Measurements from ENCODE around the gene LYPLAL1.

The LYPLAL1 gene

DNA sequence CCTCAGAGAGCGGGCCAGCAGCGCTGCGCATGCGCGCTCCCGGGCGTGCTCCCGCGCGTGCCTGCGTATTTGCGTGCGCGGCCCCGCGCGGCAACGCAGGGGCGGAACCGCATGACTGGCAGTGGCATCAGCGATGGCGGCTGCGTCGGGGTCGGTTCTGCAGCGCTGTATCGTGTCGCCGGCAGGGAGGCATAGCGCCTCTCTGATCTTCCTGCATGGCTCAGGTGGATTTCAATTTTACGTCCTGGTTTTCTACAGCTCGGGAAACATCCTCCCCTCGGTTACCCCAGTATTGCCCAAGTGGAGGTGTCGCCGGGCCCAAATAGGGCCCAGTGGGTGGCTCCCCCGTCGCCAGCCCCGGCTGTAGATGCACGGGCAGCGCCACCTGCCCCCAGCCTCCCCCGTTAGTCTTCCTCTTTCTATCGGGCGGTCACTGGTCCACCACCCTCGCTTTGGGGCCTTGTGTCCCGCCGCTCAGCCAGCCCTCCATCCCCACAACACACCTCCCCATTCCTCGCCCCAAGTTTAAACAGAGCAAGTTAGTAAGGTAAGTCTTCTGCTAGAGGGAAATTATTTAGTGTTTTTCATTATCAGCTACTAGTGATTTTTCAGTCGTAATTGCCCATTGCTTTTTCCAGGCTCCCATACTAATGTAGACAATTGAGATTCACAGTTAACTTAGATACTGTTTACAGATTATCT is at the start of gene LYPLAL1:
LYPLAL1 (plus strand) TSS at position 121 of the 702 bp plus-strand sequence; CDS start at position 134, 13 bp downstream.
- H3K4me3 ChIP-seq (ENCODE audit: low read depth, low read length) = peak within 1 kb of the TSS; percentile 93
- TF ChIP-seq MYC (IDR thresholded peaks at IDR 0.05; ENCODE audit: low read depth, low read length) (peak; percentile 69), POLR2A (IDR thresholded peaks at IDR 0.05; ENCODE audit: extremely low read depth, insufficient read length) (peak; percentile 96), MAX (IDR thresholded peaks at IDR 0.05; ENCODE audit: low read depth, low read length) (peak; percentile 87)
- TF ChIP-seq, protein P1, sequence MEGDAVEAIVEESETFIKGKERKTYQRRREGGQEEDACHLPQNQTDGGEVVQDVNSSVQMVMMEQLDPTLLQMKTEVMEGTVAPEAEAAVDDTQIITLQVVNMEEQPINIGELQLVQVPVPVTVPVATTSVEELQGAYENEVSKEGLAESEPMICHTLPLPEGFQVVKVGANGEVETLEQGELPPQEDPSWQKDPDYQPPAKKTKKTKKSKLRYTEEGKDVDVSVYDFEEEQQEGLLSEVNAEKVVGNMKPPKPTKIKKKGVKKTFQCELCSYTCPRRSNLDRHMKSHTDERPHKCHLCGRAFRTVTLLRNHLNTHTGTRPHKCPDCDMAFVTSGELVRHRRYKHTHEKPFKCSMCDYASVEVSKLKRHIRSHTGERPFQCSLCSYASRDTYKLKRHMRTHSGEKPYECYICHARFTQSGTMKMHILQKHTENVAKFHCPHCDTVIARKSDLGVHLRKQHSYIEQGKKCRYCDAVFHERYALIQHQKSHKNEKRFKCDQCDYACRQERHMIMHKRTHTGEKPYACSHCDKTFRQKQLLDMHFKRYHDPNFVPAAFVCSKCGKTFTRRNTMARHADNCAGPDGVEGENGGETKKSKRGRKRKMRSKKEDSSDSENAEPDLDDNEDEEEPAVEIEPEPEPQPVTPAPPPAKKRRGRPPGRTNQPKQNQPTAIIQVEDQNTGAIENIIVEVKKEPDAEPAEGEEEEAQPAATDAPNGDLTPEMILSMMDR (IDR thresholded peaks at IDR 0.05; ENCODE audit: low read depth, low read length) = no peak
- DNase-seq (ENCODE audit: low read depth) = peak; percentile 92

- TF ChIP-seq, protein P1 (IDR thresholded peaks at IDR 0.05; ENCODE audit: low read depth, low read length) = no peak
- no peak for TF ChIP-seq MAX (IDR thresholded peaks at IDR 0.05; ENCODE audit: low read depth, low read length)
- no peak for TF ChIP-seq POLR2A (IDR thresholded peaks at IDR 0.05; ENCODE audit: extremely low read depth, insufficient read length)
- no peak for TF ChIP-seq MYC (IDR thresholded peaks at IDR 0.05; ENCODE audit: low read depth, low read length)
- no peak for DNase-seq (ENCODE audit: low read depth)
- no peak overlapping the region for H3K4me3 ChIP-seq (ENCODE audit: low read depth, low read length)
Measured at GRCh38 chr1:219124163-219124562, 49.5 kb upstream of the LYPLAL1 start.

DNA sequence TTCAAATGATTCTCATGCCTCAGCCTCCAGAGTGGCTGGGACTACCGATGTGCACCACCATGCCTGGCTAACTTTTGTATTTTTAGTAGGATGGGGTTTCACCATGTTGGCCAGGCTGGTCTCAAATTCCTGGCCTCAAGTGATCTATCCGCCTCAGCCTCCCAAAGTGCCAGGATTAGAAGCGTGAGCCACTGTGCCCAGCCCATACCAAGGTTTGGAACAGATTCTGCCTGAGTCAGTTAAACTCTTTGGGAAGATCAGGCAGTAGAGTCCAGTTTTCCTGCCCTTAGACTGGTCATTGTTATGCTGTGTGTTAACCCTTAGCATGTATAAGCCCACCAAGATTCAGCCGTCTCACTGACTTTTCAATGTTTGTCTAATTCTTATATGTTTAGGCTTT is 48.3 kb upstream of the LYPLAL1 start:
- no peak overlapping the region for H3K4me3 ChIP-seq (ENCODE audit: low read depth, low read length)
- DNase-seq (ENCODE audit: low read depth) = no peak
- no peak for TF ChIP-seq MAX (IDR thresholded peaks at IDR 0.05; ENCODE audit: low read depth, low read length)
- TF ChIP-seq, protein P1 (IDR thresholded peaks at IDR 0.05; ENCODE audit: low read depth, low read length) = no peak
- TF ChIP-seq MYC (IDR thresholded peaks at IDR 0.05; ENCODE audit: low read depth, low read length) = no peak
- TF ChIP-seq POLR2A (IDR thresholded peaks at IDR 0.05; ENCODE audit: extremely low read depth, insufficient read length) = no peak

DNA sequence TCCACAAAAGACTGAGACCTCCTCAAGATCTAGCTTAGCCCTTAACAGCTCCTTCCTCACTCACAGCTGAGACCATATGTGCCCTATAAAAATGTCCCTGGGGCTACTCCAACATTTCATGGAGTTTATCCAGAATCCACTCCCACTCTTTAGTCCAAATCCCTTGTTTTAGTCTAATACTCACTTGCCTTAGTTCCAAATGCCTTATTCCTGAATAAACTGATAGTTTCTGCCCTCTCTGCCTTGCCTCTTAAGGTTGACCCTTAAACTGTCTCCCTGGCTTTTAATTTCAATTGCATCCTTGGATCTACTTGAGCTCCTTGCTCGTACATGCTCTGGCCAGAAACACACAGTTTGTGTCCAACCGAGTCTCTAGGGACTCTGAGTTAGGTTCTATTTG is 47.3 kb upstream of the LYPLAL1 start:
- no peak overlapping the region for H3K4me3 ChIP-seq (ENCODE audit: low read depth, low read length)
- TF ChIP-seq MAX (IDR thresholded peaks at IDR 0.05; ENCODE audit: low read depth, low read length) = no peak
- TF ChIP-seq POLR2A (IDR thresholded peaks at IDR 0.05; ENCODE audit: extremely low read depth, insufficient read length) = no peak
- TF ChIP-seq, protein P1 (IDR thresholded peaks at IDR 0.05; ENCODE audit: low read depth, low read length) = no peak
- no peak for TF ChIP-seq MYC (IDR thresholded peaks at IDR 0.05; ENCODE audit: low read depth, low read length)
- DNase-seq (ENCODE audit: low read depth) = no peak

- DNase-seq (ENCODE audit: low read depth) = no peak
- no peak overlapping the region for H3K4me3 ChIP-seq (ENCODE audit: low read depth, low read length)
- no peak for TF ChIP-seq MYC (IDR thresholded peaks at IDR 0.05; ENCODE audit: low read depth, low read length)
- no peak for TF ChIP-seq MAX (IDR thresholded peaks at IDR 0.05; ENCODE audit: low read depth, low read length)
- no peak for TF ChIP-seq POLR2A (IDR thresholded peaks at IDR 0.05; ENCODE audit: extremely low read depth, insufficient read length)
- TF ChIP-seq, protein P1 (IDR thresholded peaks at IDR 0.05; ENCODE audit: low read depth, low read length) = no peak
Measured at GRCh38 chr1:219128957-219129356, 44.7 kb upstream of the LYPLAL1 start.

Measured in NB4 (cell line).